Stimulated activated CD4-positive, alpha-beta T cell treated with anti-CD3 and anti-CD28 coated beads, Interleukin-1b, Interleukin-23, amount 100 ng/mL, for 48 hours (primary cell): ENCODE measurements around the gene GOLT1A.

Source experiments
- DNase-seq: peaks from one replicate; pipeline ENCODE4 v3.0.0-alpha.2; 2020

GOLT1A gene

GRCh38 chr1:204213668-204214662, at the start of gene GOLT1A:
Gene GOLT1A (minus strand): TSS chr1:204213988. CDS start chr1:204213906, 82 bp downstream.
- DNase-seq: peak; percentile 50

GRCh38 chr1:204263254-204263910, 49.6 kb upstream of the GOLT1A start:
- no peak for DNase-seq

GRCh38 chr1:204262506-204263253, 48.9 kb upstream of the GOLT1A start:
- no peak for DNase-seq

GRCh38 chr1:204261746-204262505, 48.1 kb upstream of the GOLT1A start:
- no peak for DNase-seq

- DNase-seq: no peak
Observed at GRCh38 chr1:204261266-204261665, 47.5 kb upstream of the GOLT1A start.

- DNase-seq: no peak
Observed at GRCh38 chr1:204260601-204261197, 46.9 kb upstream of the GOLT1A start.

GRCh38 chr1:204259782-204260181, 46.0 kb upstream of the GOLT1A start:
- no peak for DNase-seq

- no peak for DNase-seq
Observed at GRCh38 chr1:204259196-204259595, 45.4 kb upstream of the GOLT1A start.

GRCh38 chr1:204258213-204259115, 44.7 kb upstream of the GOLT1A start:
- DNase-seq: peak; percentile 36

GRCh38 chr1:204257446-204257845, 43.7 kb upstream of the GOLT1A start:
- DNase-seq: no peak

- no peak for DNase-seq
Observed at GRCh38 chr1:204256531-204256930, 42.7 kb upstream of the GOLT1A start.

GRCh38 chr1:204255966-204256365, 42.2 kb upstream of the GOLT1A start:
- no peak for DNase-seq

GRCh38 chr1:204255225-204255624, 41.4 kb upstream of the GOLT1A start:
- DNase-seq: no peak

GRCh38 chr1:204254031-204254661, 40.4 kb upstream of the GOLT1A start:
- no peak for DNase-seq

- DNase-seq: no peak
Observed at GRCh38 chr1:204251926-204252689, 38.3 kb upstream of the GOLT1A start.

GRCh38 chr1:204251286-204251685, 37.5 kb upstream of the GOLT1A start:
- no peak for DNase-seq

GRCh38 chr1:204250428-204251030, 36.7 kb upstream of the GOLT1A start:
- no peak for DNase-seq

GRCh38 chr1:204249736-204250427, 36.1 kb upstream of the GOLT1A start:
- no peak for DNase-seq

- DNase-seq: no peak
Observed at GRCh38 chr1:204248954-204249353, 35.2 kb upstream of the GOLT1A start.
